Colonic mucosa (tissue), 4 donors: Measurements from ENCODE around the gene NOSIP. TPM values are rescaled to one million over a fixed set of nuclear protein-coding genes. Genes with fewer than 3 reads are reported as not detected.

Source experiments
- DNase-seq: peaks from one replicate; pipeline ENCODE4 v3.0.0-alpha.2; 2020
- H3K27ac ChIP-seq: fragments of 200-600 bp; one replicate; pipeline ENCODE4 v1.8.0; 2021
- H3K27me3 ChIP-seq: fragments of 200-600 bp; one replicate; pipeline ENCODE4 v1.8.0; 2021
- H3K36me3 ChIP-seq: fragments of 200-600 bp; one replicate; pipeline ENCODE4 v1.8.0; 2021
- H3K4me1 ChIP-seq: fragments of 200-600 bp; one replicate; pipeline ENCODE4 v1.8.0; 2021; ENCODE audit warnings: mild to moderate bottlenecking
- H3K4me3 ChIP-seq: fragments of 200-600 bp; one replicate; pipeline ENCODE4 v1.8.0; 2021
- H3K9ac ChIP-seq, 2 donors: one replicate each; pipeline ENCODE4 v1.7.0; 2013; ENCODE audit warnings: control low read depth in 2 of 2, low read depth in 2 of 2, low read length in 2 of 2
- H3K9me3 ChIP-seq: fragments of 200-600 bp; one replicate; pipeline ENCODE4 v1.8.0; 2021
- intact Hi-C: fragments of 100-400 bp; cut with DNase I; formaldehyde crosslinking; loops from one replicate; pipeline ENCODE4 v1.14.1; 2022
- total RNA-seq, 2 donors: library from RNA; stranded (reverse); fragmentation: NEBNext Ultra II Directional in 1 of 2; extraction: Animal tissue kit (Norgen Biotek cat#: 25700) in 1 of 2; gene quantifications; one replicate each; pipeline ENCODE4 v1.2.1, GENCODE V29; 2021
- TF ChIP-seq, protein P1 (sequence below): fragments of 200-600 bp; IDR thresholded peaks from one replicate; pipeline ENCODE4 v1.8.0; 2022; ENCODE audit warnings: antibody characterized with exemption, mild to moderate bottlenecking
- donor health status: healthy.
- donor health status: DM: no; HTN: no; CAD: no.
- donor health status: DM: no; HTN: no; CAD: no.

The NOSIP gene
- total RNA-seq, 2 donors from 2014 or later, result 63.2 to 91.2 TPM

DNA sequence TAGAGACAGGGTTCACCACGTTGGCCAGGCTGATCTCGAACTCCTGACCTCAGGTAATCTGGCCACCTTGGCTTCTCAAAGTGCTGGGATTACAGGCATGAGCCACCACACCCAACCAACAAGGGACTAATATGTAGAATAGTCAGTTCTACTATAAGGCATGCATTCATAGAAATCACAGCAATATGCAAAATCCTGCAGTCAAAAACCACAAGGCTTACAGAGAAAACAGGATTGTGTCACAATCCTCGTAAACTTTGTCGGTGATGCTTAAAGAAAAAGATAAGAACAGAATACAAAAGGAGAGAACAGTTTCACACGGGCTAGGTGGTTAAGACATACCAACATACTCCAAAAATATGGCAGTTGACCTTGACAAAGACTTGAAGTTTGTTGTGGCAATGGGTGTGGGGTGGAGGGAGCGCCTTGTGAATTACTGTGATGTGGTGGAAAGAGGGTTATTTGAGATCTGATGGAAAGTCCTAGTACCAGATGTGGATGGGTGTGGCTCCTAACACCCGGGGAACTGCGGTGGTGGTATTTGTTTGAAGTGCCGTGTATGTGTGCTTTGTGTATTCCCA is 12.4 kb downstream of the NOSIP start:
- Histone ChIP-seq H3K27ac (peak overlapping the region; percentile 80), H3K9ac (peak overlapping the region in 1 of 2 donors; percentile 51)

DNA sequence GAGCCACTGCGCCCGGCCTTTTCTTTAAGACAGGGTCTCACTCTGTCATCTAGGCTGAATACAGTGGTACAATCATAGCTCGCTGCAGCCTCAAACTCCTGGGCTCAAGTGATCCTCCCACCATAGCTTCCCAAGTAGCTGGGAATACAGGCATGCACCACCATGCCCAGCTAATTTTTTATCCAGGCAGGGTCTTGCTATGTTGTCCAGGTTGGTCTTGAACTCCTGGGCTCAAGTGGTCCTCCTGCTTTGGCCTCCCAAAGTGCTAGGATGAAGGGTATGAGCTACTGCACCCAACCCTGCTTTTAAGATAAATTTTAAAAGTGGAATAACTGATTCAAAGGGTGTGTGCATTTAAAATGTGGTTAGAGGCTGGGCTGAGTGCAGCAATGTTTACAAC is 14.1 kb downstream of the NOSIP start:
- H3K9ac ChIP-seq, result no peak overlapping the region
- H3K27ac ChIP-seq, result peak overlapping the region; percentile 93
- no peaks in the 10 kb centered on the region for H3K36me3 ChIP-seq
- no peak for DNase-seq
- TF ChIP-seq, protein P1, sequence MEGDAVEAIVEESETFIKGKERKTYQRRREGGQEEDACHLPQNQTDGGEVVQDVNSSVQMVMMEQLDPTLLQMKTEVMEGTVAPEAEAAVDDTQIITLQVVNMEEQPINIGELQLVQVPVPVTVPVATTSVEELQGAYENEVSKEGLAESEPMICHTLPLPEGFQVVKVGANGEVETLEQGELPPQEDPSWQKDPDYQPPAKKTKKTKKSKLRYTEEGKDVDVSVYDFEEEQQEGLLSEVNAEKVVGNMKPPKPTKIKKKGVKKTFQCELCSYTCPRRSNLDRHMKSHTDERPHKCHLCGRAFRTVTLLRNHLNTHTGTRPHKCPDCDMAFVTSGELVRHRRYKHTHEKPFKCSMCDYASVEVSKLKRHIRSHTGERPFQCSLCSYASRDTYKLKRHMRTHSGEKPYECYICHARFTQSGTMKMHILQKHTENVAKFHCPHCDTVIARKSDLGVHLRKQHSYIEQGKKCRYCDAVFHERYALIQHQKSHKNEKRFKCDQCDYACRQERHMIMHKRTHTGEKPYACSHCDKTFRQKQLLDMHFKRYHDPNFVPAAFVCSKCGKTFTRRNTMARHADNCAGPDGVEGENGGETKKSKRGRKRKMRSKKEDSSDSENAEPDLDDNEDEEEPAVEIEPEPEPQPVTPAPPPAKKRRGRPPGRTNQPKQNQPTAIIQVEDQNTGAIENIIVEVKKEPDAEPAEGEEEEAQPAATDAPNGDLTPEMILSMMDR, result no peak
- no peak overlapping the region for H3K4me3 ChIP-seq
- H3K4me1 ChIP-seq, result peaks cover 34% of the 10 kb centered on the region
- intact Hi-C loops, result no loop called here
- no peaks in the 10 kb centered on the region for H3K27me3 ChIP-seq
- H3K9me3 ChIP-seq, result no peaks in the 10 kb centered on the region

More for the DNA sequence above, 12.4 kb downstream of the NOSIP start:
- intact Hi-C loops, result no loop called here
- peak; percentile 80 for DNase-seq
- H3K36me3 ChIP-seq, result no peaks in the 10 kb centered on the region
- TF ChIP-seq, protein P1, result no peak
- H3K9me3 ChIP-seq, result no peaks in the 10 kb centered on the region
- no peak overlapping the region for H3K4me3 ChIP-seq
- H3K27me3 ChIP-seq, result no peaks in the 10 kb centered on the region
- H3K4me1 ChIP-seq, result peaks cover 28% of the 10 kb centered on the region

DNA sequence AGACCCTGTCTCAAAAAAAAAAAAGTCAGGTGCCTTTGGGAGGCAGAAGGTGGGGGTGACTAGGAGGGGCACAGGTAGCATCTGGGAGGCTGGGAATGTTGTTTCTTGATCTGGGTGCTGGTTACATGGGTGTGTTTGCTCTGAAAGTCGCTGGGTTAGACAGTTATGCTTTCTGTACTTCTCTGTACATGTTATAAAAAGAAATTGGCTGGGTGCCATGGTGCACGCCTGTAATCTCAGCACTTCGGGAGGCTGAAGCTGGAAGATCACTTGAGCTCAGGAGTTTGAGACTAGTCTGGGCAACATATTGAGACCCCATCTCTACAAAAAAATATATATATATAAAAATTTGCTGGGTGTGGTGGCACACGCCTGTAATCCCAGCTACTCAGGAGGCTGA is 15.1 kb downstream of the NOSIP start:
- no peak overlapping the region for H3K4me3 ChIP-seq
- H3K36me3 ChIP-seq, result no peaks in the 10 kb centered on the region
- no peaks in the 10 kb centered on the region for H3K9me3 ChIP-seq
- H3K9ac ChIP-seq, result peak overlapping the region in 1 of 2 donors; percentile 68
- TF ChIP-seq, protein P1, result no peak
- intact Hi-C loops, result no loop called here
- DNase-seq, result peak; percentile 88
- peak overlapping the region; percentile 93 for H3K27ac ChIP-seq
- no peaks in the 10 kb centered on the region for H3K27me3 ChIP-seq
- H3K4me1 ChIP-seq, result peaks cover 36% of the 10 kb centered on the region

DNA sequence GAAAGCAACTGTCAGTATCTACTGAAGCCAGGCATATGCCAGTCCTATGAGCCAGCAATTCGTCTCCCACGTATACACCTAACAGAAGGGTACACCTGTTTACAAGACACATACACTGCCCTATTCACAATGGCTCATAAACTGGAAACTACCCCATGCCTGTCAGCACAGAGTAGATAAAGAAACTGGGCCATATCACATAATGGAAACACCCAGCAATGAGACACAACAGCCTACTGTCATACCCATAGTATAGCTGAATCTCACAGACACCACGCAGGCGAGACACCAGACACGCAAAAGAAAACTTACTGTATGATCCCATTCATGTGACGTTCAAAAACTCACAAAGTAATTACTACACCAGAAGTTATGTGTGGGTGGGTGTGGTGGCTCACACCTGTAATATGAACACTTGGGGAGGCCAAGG is 15.7 kb downstream of the NOSIP start:
- Histone ChIP-seq H3K9me3 (no peaks in the 10 kb centered on the region), H3K27me3 (no peaks in the 10 kb centered on the region), H3K4me3 (no peak overlapping the region), H3K36me3 (no peaks in the 10 kb centered on the region), H3K4me1 (peaks cover 41% of the 10 kb centered on the region), H3K9ac (peak overlapping the region in 1 of 2 donors; percentile 68), H3K27ac (peak overlapping the region; percentile 93)
- TF ChIP-seq, protein P1, result no peak
- intact Hi-C loops, result no loop called here
- peak; percentile 67 for DNase-seq

DNA sequence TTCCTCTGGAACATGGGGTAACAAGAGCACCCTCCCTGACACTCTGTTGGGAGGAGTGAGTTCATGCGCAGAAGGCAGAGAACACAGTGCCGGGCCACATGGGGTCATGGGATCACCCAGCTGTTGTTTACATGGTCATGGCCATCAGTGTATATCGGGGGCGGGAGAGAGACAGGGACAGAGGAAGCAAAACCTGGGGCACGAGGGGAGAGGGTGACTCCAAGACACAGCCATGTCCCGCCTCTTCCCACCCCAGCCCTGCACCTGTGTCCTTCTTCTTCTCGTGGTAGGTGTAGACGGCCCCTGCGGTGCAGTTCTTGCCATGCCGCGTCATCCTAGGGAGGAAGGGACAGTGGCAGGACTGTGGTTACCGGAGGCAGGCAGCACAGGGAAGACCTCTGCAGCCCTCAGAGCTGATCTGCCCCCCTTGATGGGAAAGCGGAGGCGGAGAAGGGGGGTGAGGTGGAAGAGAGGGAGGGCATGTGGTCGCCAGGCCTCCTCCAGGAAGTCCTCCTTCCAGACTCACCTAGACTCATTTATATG is 19.9 kb downstream of the NOSIP start:
- no peaks in the 10 kb centered on the region for H3K9me3 ChIP-seq
- intact Hi-C loops, result no loop called here
- H3K27ac ChIP-seq, result peak overlapping the region; percentile 93
- no peak overlapping the region for H3K4me3 ChIP-seq
- peak overlapping the region; percentile 64 to 67 for H3K9ac ChIP-seq
- no peaks in the 10 kb centered on the region for H3K36me3 ChIP-seq
- no peaks in the 10 kb centered on the region for H3K27me3 ChIP-seq
- no peak for DNase-seq
- peaks cover 28% of the 10 kb centered on the region for H3K4me1 ChIP-seq
- TF ChIP-seq, protein P1, result no peak
